ENCODE results near the gene DYRK1B. TPM values are rescaled to one million over a fixed set of nuclear protein-coding genes. Genes with fewer than 3 reads are reported as not detected.
"Not testable (repeated sequence)": the region's sequence is repeated elsewhere in the genome, so short reads cannot be mapped to it uniquely, and the experiment has no call there.

DYRK1B gene
- total and polyA plus RNA-seq, 2 donors (not counting 1 experiment from before 2014, with no cell fraction given): 26.1 to 36.6 TPM

DNA sequence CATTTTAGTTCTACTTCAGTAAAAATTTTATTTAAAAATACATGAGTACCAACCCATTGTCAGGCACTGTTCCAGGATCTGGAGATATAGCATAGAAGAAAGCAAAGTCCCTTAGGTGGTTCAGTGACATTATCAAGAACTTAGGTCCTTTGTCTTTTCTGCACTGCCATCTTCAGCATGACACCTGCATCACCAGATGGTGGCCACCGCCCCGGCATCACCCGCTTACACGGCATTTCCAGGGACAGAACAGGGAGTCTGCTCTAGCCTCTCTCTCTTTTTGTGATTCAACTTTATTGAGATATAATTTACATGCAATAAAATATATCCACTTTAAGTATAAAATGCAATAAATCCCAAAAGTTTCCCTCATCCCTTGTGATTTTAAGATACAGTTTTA is 23.5 kb downstream of the DYRK1B start:
- Mint-ChIP-seq H3K9me3 (ENCODE audit: insufficient read depth) (no peaks in the 10 kb centered on the region), H3K4me1 (no peaks in the 10 kb centered on the region), H3K27ac (no peak overlapping the region), H3K27me3 (peaks cover 7% of the 10 kb centered on the region), H3K4me3 (no peak overlapping the region)
- no peak for TF ChIP-seq EZH2 (IDR thresholded peaks at IDR 0.05; ENCODE audit: borderline replicate concordance, insufficient read depth, low read depth, low read length, poor library complexity, severe bottlenecking)
- TF ChIP-seq, protein P1, sequence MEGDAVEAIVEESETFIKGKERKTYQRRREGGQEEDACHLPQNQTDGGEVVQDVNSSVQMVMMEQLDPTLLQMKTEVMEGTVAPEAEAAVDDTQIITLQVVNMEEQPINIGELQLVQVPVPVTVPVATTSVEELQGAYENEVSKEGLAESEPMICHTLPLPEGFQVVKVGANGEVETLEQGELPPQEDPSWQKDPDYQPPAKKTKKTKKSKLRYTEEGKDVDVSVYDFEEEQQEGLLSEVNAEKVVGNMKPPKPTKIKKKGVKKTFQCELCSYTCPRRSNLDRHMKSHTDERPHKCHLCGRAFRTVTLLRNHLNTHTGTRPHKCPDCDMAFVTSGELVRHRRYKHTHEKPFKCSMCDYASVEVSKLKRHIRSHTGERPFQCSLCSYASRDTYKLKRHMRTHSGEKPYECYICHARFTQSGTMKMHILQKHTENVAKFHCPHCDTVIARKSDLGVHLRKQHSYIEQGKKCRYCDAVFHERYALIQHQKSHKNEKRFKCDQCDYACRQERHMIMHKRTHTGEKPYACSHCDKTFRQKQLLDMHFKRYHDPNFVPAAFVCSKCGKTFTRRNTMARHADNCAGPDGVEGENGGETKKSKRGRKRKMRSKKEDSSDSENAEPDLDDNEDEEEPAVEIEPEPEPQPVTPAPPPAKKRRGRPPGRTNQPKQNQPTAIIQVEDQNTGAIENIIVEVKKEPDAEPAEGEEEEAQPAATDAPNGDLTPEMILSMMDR (IDR thresholded peaks at IDR 0.05): no peak
- no peak overlapping the region for H2AFZ ChIP-seq (ENCODE audit: insufficient read depth, low read depth, low read length, poor library complexity, severe bottlenecking)
- H3K4me3 ChIP-seq (ENCODE audit: control extremely low read depth in 1 of 5, extremely low read depth in 1 of 5, insufficient read depth in 1 of 5, low read depth in 2 of 5, low read length in 4 of 5): no peak overlapping the region
- intact Hi-C loops (cut with micrococcal nuclease): no loop called here
- POLR2A ChIA-PET: no interaction called here
- CTCF ChIA-PET: interaction anchor here (1.0 to 2.3 kb wide), 2 partner anchors 18 to 33 kb away, joined by 4 to 7 read pairs; no protein-coding TSS in a partner anchor
- H3K9me3 ChIP-seq (ENCODE audit: control extremely low read depth in 1 of 3, control insufficient read depth in 2 of 3, insufficient read depth in 1 of 3, low read length in 2 of 3): no peaks in the 10 kb centered on the region
- H3K79me2 ChIP-seq (ENCODE audit: control insufficient read depth, insufficient read depth, low read length): no peaks in the 10 kb centered on the region
- H3K27ac ChIP-seq (ENCODE audit: low read length in 2 of 2): no peak overlapping the region
- peaks cover 0 to 2% (median 0%) of the 10 kb centered on the region in 4 experiments for H3K27me3 ChIP-seq (replicated peaks in 1 of 4; ENCODE audit: control extremely low read depth in 1 of 4, control insufficient read depth in 3 of 4, insufficient read depth in 4 of 4, low read length in 3 of 4)
- no peak for DNase-seq
- no peak overlapping the region for H3K4me2 ChIP-seq (replicated peaks; ENCODE audit: low read depth, low read length, poor library complexity, severe bottlenecking)
- no CpG with 5 or more reads among the region's 4 CpGs for WGBS (ENCODE audit: insufficient coverage)
- no peak for ATAC-seq (ENCODE audit: low read depth)
- H3K4me1 ChIP-seq (ENCODE audit: control insufficient read depth in 2 of 2, insufficient read depth in 2 of 2, low read length in 2 of 2): no peaks in the 10 kb centered on the region
- no peaks in the 10 kb centered on the region for H3K36me3 ChIP-seq (replicated peaks in 1 of 2; ENCODE audit: control extremely low read depth in 1 of 2, control insufficient read depth in 1 of 2, extremely low read depth in 1 of 2, insufficient read depth in 2 of 2, low read length in 1 of 2)
- H3K9ac ChIP-seq (ENCODE audit: low read length): no peak overlapping the region
- no peaks in the 10 kb centered on the region for H4K20me1 ChIP-seq (ENCODE audit: control insufficient read depth, insufficient read depth, low read length, poor library complexity, severe bottlenecking)

DNA sequence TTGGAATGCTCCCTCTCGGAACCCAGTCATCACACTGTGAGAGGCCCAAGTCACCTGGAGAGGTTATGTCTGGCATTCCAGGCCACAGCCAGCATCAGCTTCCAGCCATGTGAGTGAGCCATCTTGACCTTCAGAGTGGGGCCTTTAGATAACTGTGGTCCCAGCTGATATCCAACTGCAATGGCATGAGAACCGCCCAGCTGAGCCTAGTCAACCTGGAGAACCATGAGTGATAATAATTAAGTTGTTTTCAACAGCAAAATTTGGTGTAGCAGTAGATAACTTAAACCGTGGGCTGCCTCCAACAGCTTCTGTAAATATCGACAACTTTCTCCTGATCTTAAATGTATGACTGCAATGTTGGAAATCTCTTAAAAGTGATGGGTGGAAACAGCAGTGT is 24.6 kb downstream of the DYRK1B start:
- no peaks in the 10 kb centered on the region for H3K4me1 Mint-ChIP-seq
- no peak for ATAC-seq (ENCODE audit: low read depth)
- POLR2A ChIA-PET: no interaction called here
- H3K4me1 ChIP-seq (ENCODE audit: control insufficient read depth in 2 of 2, insufficient read depth in 2 of 2, low read length in 2 of 2): no peaks in the 10 kb centered on the region
- CTCF ChIA-PET: interaction anchor here (0.6 to 2.3 kb wide), 4 partner anchors 17 to 1659 kb away, joined by 3 to 7 read pairs (median 3); no protein-coding TSS in a partner anchor
- H3K27me3 ChIP-seq (replicated peaks in 1 of 4; ENCODE audit: control extremely low read depth in 1 of 4, control insufficient read depth in 3 of 4, insufficient read depth in 4 of 4, low read length in 3 of 4): peaks cover 0 to 5% (median 0%) of the 10 kb centered on the region in 4 experiments
- H3K4me3 ChIP-seq (ENCODE audit: control extremely low read depth in 1 of 5, extremely low read depth in 1 of 5, insufficient read depth in 1 of 5, low read depth in 2 of 5, low read length in 4 of 5): no peak overlapping the region
- intact Hi-C loops (cut with micrococcal nuclease): no loop called here
- no peak for TF ChIP-seq EZH2 (IDR thresholded peaks at IDR 0.05; ENCODE audit: borderline replicate concordance, insufficient read depth, low read depth, low read length, poor library complexity, severe bottlenecking)
- TF ChIP-seq, protein P1 (IDR thresholded peaks at IDR 0.05): no peak
- H3K4me3 Mint-ChIP-seq: no peak overlapping the region
- no peak overlapping the region for H3K27ac ChIP-seq (ENCODE audit: low read length in 2 of 2)
- no peaks in the 10 kb centered on the region for H3K9me3 Mint-ChIP-seq (ENCODE audit: insufficient read depth)
- WGBS (ENCODE audit: insufficient coverage): 89% methylated on average over 2 of the region's 4 CpGs
- DNase-seq: no peak
- no peaks in the 10 kb centered on the region for H3K79me2 ChIP-seq (ENCODE audit: control insufficient read depth, insufficient read depth, low read length)
- H3K9ac ChIP-seq (ENCODE audit: low read length): no peak overlapping the region
- H3K9me3 ChIP-seq (ENCODE audit: control extremely low read depth in 1 of 3, control insufficient read depth in 2 of 3, insufficient read depth in 1 of 3, low read length in 2 of 3): no peaks in the 10 kb centered on the region
- H3K27ac Mint-ChIP-seq: no peak overlapping the region
- peaks cover 12% of the 10 kb centered on the region for H3K27me3 Mint-ChIP-seq
- H2AFZ ChIP-seq (ENCODE audit: insufficient read depth, low read depth, low read length, poor library complexity, severe bottlenecking): no peak overlapping the region
- no peaks in the 10 kb centered on the region for H4K20me1 ChIP-seq (ENCODE audit: control insufficient read depth, insufficient read depth, low read length, poor library complexity, severe bottlenecking)
- H3K36me3 ChIP-seq (replicated peaks in 1 of 2; ENCODE audit: control extremely low read depth in 1 of 2, control insufficient read depth in 1 of 2, extremely low read depth in 1 of 2, insufficient read depth in 2 of 2, low read length in 1 of 2): no peaks in the 10 kb centered on the region
- H3K4me2 ChIP-seq (replicated peaks; ENCODE audit: low read depth, low read length, poor library complexity, severe bottlenecking): no peak overlapping the region

DNA sequence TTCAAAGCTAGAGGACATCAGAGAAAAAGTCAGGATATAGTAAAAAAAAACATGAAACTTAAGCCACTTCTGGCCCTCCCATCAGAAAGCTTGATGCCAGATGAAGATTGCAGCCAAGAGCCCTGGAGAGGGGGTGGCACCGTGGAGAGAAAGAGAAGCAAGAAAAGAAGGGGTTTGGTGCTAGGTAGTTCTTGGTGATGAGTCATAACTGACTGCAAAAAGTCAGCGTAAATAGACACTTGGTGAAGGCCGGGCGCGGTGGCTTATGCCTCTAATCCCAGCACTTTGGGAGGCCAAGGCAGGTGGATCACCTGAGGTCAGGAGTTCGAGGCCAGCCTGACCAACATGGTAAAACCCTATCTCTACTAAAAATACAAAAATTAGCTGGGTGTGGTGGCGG is 25.3 kb downstream of the DYRK1B start:
- H3K27me3 ChIP-seq (replicated peaks in 1 of 4; ENCODE audit: control extremely low read depth in 1 of 4, control insufficient read depth in 3 of 4, insufficient read depth in 4 of 4, low read length in 3 of 4); H3K27ac Mint-ChIP-seq; H3K27ac ChIP-seq (ENCODE audit: low read length in 2 of 2); H2AFZ ChIP-seq (ENCODE audit: insufficient read depth, low read depth, low read length, poor library complexity, severe bottlenecking); ATAC-seq (ENCODE audit: low read depth); intact Hi-C loops (cut with micrococcal nuclease); H4K20me1 ChIP-seq (ENCODE audit: control insufficient read depth, insufficient read depth, low read length, poor library complexity, severe bottlenecking); H3K4me2 ChIP-seq (replicated peaks; ENCODE audit: low read depth, low read length, poor library complexity, severe bottlenecking); H3K9me3 Mint-ChIP-seq (ENCODE audit: insufficient read depth); H3K4me1 ChIP-seq (ENCODE audit: control insufficient read depth in 2 of 2, insufficient read depth in 2 of 2, low read length in 2 of 2); H3K36me3 ChIP-seq (replicated peaks in 1 of 2; ENCODE audit: control extremely low read depth in 1 of 2, control insufficient read depth in 1 of 2, extremely low read depth in 1 of 2, insufficient read depth in 2 of 2, low read length in 1 of 2); POLR2A ChIA-PET; H3K4me3 ChIP-seq (ENCODE audit: control extremely low read depth in 1 of 5, extremely low read depth in 1 of 5, insufficient read depth in 1 of 5, low read depth in 2 of 5, low read length in 4 of 5); H3K9me3 ChIP-seq (ENCODE audit: control extremely low read depth in 1 of 3, control insufficient read depth in 2 of 3, insufficient read depth in 1 of 3, low read length in 2 of 3); H3K4me1 Mint-ChIP-seq; H3K9ac ChIP-seq (ENCODE audit: low read length); DNase-seq; H3K4me3 Mint-ChIP-seq; H3K79me2 ChIP-seq (ENCODE audit: control insufficient read depth, insufficient read depth, low read length): not testable (repeated sequence)
- CTCF ChIA-PET: interaction anchor here (0.6 to 2.3 kb wide), 3 partner anchors 16 to 1658 kb away, joined by 3 to 7 read pairs (median 3); no protein-coding TSS in a partner anchor
- peaks cover 16% of the 10 kb centered on the region for H3K27me3 Mint-ChIP-seq
- 82% methylated on average over 2 of the region's 7 CpGs for WGBS (ENCODE audit: insufficient coverage)
